Gastroesophageal sphincter (tissue), 4 donors: Measurements from ENCODE around the gene NEMP1. TPM values are rescaled to one million over a fixed set of nuclear protein-coding genes. Genes with fewer than 3 reads are reported as not detected.

Experiments
- ATAC-seq: fragments of 150-250 bp; one replicate; pipeline ENCODE4 v1.9.1; 2016; ENCODE audit warnings: mild to moderate bottlenecking, moderate library complexity
- H3K27ac ChIP-seq, 4 donors: fragments of 200-600 bp; sonication (generic) in 3 of 4; 1 replicate in 3 of 4; 2 replicates in 1 of 4; pipeline ENCODE4 v1.5.1; 2016 to 2019
- H3K27me3 ChIP-seq: fragments of 200-600 bp; sonication (generic); one replicate; pipeline ENCODE4 v1.5.1; 2019
- H3K36me3 ChIP-seq, 2 donors: fragments of 200-600 bp; sonication (generic); one replicate each; pipeline ENCODE4 v1.5.1; 2019; ENCODE audit warnings: control low read depth in 1 of 2
- H3K4me1 ChIP-seq, 3 donors: fragments of 200-600 bp; sonication (generic); 1 replicate in 2 of 3; 2 replicates in 1 of 3; pipeline ENCODE4 v1.5.1; 2016 to 2019; ENCODE audit warnings: control low read depth in 2 of 3
- H3K4me3 ChIP-seq, 2 donors: fragments of 200-600 bp; sonication (generic); one replicate each; pipeline ENCODE4 v1.5.1; 2019; ENCODE audit warnings: mild to moderate bottlenecking in 1 of 2, moderate library complexity in 1 of 2
- H3K9me3 ChIP-seq, 3 donors: fragments of 200-600 bp; sonication (generic); one replicate each; pipeline ENCODE4 v1.5.1; 2017 to 2019; ENCODE audit warnings: control low read depth in 2 of 3
- EP300 ChIP-seq: sonication (generic); formaldehyde crosslinking; IDR thresholded peaks from one replicate; pipeline ENCODE4 v1.6.1; 2017; ENCODE audit warnings: antibody characterized with exemption, mild to moderate bottlenecking
- POLR2A ChIP-seq, 2 donors: fragments of 450-650 bp; IDR thresholded peaks; one replicate each; pipeline ENCODE4 v1.6.1; 2017; ENCODE audit warnings: antibody characterized with exemption in 2 of 2, mild to moderate bottlenecking in 2 of 2, moderate library complexity in 1 of 2
- POLR2AphosphoS5 ChIP-seq: sonication (generic); formaldehyde crosslinking; IDR thresholded peaks from one replicate; pipeline ENCODE4 v1.6.1; 2017; ENCODE audit warnings: antibody characterized with exemption
- WGBS, 2 donors: methylation state at CpG; one replicate each; pipeline ENCODE4 v1.1.5; 2018; ENCODE audit warnings: low coverage in 1 of 2; 5-methylcytosine and 5-hydroxymethylcytosine counted together
- total RNA-seq, 4 donors: library from RNA; depleted of rRNA; stranded (reverse); fragments of >200 nt; gene quantifications; one replicate each; pipeline ENCODE4 v1.1.0, GENCODE V29; 2016
- TF ChIP-seq, protein P1 (sequence below), 4 experiments: fragments of 200-600 bp in 2 of 4; fragments of 450-650 bp in 2 of 4; sonication (generic) in 1 of 4; IDR thresholded peaks; one replicate each; pipeline ENCODE4 v1.5.1; 2017 to 2019; ENCODE audit warnings: antibody characterized with exemption in 4 of 4, mild to moderate bottlenecking in 2 of 4, moderate library complexity in 2 of 4

The NEMP1 gene
- total RNA-seq, 4 donors from 2014 or later, result 11.8 to 14.9 (median 12.7) TPM

DNA sequence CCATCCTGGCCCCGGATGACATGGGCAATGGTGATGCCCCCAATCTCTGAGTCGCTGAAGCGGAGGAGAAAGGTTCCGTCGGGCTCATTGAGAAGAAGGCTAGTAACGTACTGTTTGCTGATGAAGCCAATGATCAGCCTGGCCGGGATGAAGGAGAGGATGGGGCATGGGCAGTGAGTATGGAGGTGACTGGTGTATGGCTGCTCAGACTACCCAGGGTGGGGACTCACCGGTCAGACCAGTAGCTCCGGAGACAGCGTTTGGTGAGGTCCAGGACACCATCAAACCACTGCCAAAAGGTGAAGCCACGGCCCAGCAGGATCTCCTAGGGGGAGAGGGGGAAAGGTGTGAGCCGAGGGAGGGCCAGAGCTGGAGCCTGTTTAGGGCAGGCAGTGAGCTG is 21.2 kb upstream of the NEMP1 start:
- peak overlapping the region in 2 of 4 donors; percentile 1 to 48 for H3K27ac ChIP-seq
- H3K27me3 ChIP-seq, result no peaks in the 10 kb centered on the region
- WGBS, 2 donors, result 68 to 69% methylated on average over 8 to 12 of the region's 12 CpGs
- peaks cover 0 to 97% of the 10 kb centered on the region in 2 donors for H3K36me3 ChIP-seq
- H3K4me1 ChIP-seq, result peaks cover 0 to 25% (median 0%) of the 10 kb centered on the region in 3 donors
- no peak overlapping the region for H3K4me3 ChIP-seq
- ATAC-seq, result no peak
- no peaks in the 10 kb centered on the region for H3K9me3 ChIP-seq
- TF ChIP-seq POLR2AphosphoS5, result no peak
- TF ChIP-seq, protein P1, sequence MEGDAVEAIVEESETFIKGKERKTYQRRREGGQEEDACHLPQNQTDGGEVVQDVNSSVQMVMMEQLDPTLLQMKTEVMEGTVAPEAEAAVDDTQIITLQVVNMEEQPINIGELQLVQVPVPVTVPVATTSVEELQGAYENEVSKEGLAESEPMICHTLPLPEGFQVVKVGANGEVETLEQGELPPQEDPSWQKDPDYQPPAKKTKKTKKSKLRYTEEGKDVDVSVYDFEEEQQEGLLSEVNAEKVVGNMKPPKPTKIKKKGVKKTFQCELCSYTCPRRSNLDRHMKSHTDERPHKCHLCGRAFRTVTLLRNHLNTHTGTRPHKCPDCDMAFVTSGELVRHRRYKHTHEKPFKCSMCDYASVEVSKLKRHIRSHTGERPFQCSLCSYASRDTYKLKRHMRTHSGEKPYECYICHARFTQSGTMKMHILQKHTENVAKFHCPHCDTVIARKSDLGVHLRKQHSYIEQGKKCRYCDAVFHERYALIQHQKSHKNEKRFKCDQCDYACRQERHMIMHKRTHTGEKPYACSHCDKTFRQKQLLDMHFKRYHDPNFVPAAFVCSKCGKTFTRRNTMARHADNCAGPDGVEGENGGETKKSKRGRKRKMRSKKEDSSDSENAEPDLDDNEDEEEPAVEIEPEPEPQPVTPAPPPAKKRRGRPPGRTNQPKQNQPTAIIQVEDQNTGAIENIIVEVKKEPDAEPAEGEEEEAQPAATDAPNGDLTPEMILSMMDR (IDR thresholded peaks at IDR 0.05), result no peak
- no peak for TF ChIP-seq POLR2A (IDR thresholded peaks at IDR 0.05)

GRCh38 chr12:57099047-57099714 is 20.6 kb upstream of the NEMP1 start:
- Histone ChIP-seq H3K27me3 (no peaks in the 10 kb centered on the region), H3K9me3 (no peaks in the 10 kb centered on the region), H3K4me3 (no peak overlapping the region), H3K36me3 (peaks cover 0 to 97% of the 10 kb centered on the region in 2 donors), H3K27ac (peak overlapping the region in 2 of 4 donors; percentile 1 to 48), H3K4me1 (peaks cover 0 to 31% (median 4%) of the 10 kb centered on the region in 3 donors)
- 62 to 85% methylated on average over 4 to 8 of the region's 11 CpGs for WGBS, 2 donors
- no peak for TF ChIP-seq POLR2AphosphoS5
- ATAC-seq, result no peak

DNA sequence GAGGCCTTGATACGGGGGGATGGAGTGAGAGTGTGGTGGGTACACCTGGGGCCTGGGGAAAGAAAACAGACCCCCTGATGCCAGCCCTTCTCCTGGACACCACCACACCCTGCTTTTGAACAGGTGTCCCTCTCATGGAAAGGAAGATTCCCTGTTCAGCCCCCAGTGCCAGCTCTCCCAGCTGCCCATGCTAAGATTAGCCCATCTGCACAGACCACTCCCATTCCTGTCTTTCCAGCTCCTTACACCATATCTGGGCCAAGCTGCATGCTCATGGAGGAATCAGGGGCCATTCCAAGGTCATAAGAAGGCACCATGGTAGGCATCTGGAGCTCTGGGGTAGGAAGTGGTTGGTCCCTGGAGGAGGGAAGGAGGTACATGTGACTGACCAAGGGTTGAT is 20.0 kb upstream of the NEMP1 start:
- Histone ChIP-seq H3K4me1 (peaks cover 2 to 38% (median 11%) of the 10 kb centered on the region in 3 donors), H3K9me3 (no peaks in the 10 kb centered on the region), H3K27ac (peak overlapping the region in 1 of 4 donors; percentile 48), H3K4me3 (no peak overlapping the region), H3K36me3 (peaks cover 0 to 94% of the 10 kb centered on the region in 2 donors), H3K27me3 (no peaks in the 10 kb centered on the region)
- no peak for ATAC-seq
- WGBS, 2 donors, result 20% methylated on average over 1 of the region's 1 CpG; no CpG with 5 or more reads in 1 of the 2 donors
- TF ChIP-seq EP300 (no peak), POLR2AphosphoS5 (no peak), POLR2A (IDR thresholded peaks at IDR 0.05) (no peak)
- TF ChIP-seq, protein P1 (IDR thresholded peaks at IDR 0.05), result no peak

GRCh38 chr12:57097554-57097835 is 18.9 kb upstream of the NEMP1 start:
- 83 to 93% methylated on average over 5 to 8 of the region's 8 CpGs for WGBS, 2 donors
- Histone ChIP-seq H3K4me3 (no peak overlapping the region), H3K36me3 (peaks cover 0 to 94% of the 10 kb centered on the region in 2 donors), H3K4me1 (peaks cover 5 to 46% (median 21%) of the 10 kb centered on the region in 3 donors), H3K27me3 (no peaks in the 10 kb centered on the region), H3K27ac (peak overlapping the region in 1 of 4 donors; percentile 21), H3K9me3 (no peaks in the 10 kb centered on the region)
- no peak for TF ChIP-seq EP300
- no peak for ATAC-seq

DNA sequence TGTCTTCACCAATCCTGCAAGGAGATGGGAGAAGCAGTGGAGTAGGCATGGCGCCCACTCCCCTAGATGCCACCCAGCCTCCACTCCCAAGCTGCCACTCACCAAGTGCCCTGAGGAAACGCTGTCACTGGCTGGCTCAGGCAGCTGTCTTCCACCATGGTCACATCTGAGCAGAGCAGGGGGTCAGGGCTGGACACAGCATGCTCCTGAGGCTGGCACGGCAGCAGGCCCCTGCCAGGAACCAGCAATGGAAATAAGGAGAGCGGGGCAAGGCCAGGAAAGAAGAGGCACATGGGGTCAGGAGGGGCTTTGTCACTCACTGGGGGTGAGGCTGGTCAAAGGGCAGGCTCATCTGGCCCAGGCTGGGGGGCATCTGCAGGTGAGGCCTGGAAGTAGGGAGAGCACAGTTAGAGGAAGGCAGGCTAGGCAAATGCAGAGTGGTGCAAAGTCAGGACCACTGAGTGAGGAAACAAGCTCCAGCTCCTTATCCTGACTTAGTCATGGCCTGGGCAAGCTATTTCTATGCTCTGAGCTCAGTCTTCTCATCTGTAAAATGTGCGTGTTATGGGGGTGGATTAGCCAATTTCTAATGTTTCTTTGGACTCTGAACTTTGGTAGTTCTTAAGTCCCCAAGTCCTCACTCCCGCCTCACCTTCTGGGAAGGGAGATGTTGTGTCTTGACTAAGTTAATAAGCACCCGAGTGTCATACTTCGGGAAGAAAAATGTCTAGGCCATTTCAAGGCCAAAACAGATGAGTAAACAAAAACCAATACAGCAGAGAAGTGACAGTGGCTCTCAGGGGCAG is 18.4 kb upstream of the NEMP1 start:
- no peaks in the 10 kb centered on the region for H3K9me3 ChIP-seq
- H3K36me3 ChIP-seq, result peaks cover 0 to 94% of the 10 kb centered on the region in 2 donors
- TF ChIP-seq, protein P1 (IDR thresholded peaks at IDR 0.05), result no peak
- TF ChIP-seq POLR2A (IDR thresholded peaks at IDR 0.05) (no peak), EP300 (no peak), POLR2AphosphoS5 (no peak)
- no peaks in the 10 kb centered on the region for H3K27me3 ChIP-seq
- no peak overlapping the region for H3K4me3 ChIP-seq
- 82 to 100% methylated on average over 1 to 8 of the region's 8 CpGs for WGBS, 2 donors
- peaks cover 5 to 46% (median 26%) of the 10 kb centered on the region in 3 donors for H3K4me1 ChIP-seq
- peak overlapping the region in 3 of 4 donors; percentile 21 to 100 (median 42) for H3K27ac ChIP-seq
- no peak for ATAC-seq
